Cardiac muscle cell (in vitro differentiated cells and primary cell): ENCODE measurements around the gene AUTS2. TPM values are rescaled to one million over a fixed set of nuclear protein-coding genes. Genes with fewer than 3 reads are reported as not detected.
A peak's percentile ranks its signal among the peaks of the same experiment; 100 is the strongest.

Source experiments
- DNase-seq, 2 donors: peaks; one replicate each; pipeline versions ENCODE4 v3.0.0 to v3.0.0-alpha.2; 2010 to 2017; ENCODE audit warnings: low read depth in 1 of 2, low spot score in 1 of 2
- H3K27ac ChIP-seq: fragments of 200-600 bp; sonication (generic); 2 replicates; pipeline ENCODE4 v1.5.1; 2016
- H3K27me3 ChIP-seq: fragments of 200-600 bp; sonication (generic); 2 replicates; pipeline ENCODE4 v1.6.0; 2016; ENCODE audit warnings: control low read depth
- H3K36me3 ChIP-seq: fragments of 200-600 bp; sonication (generic); 2 replicates; pipeline ENCODE4 v1.5.1; 2016; ENCODE audit warnings: control low read depth
- H3K4me1 ChIP-seq: fragments of 200-600 bp; sonication (generic); 2 replicates; pipeline ENCODE4 v1.8.1; 2017; ENCODE audit warnings: low read depth, mild to moderate bottlenecking, mixed run types
- H3K4me3 ChIP-seq: fragments of 200-600 bp; sonication (generic); 2 replicates; pipeline ENCODE4 v1.5.1; 2016; ENCODE audit warnings: mild to moderate bottlenecking
- H3K9me3 ChIP-seq: fragments of 200-600 bp; sonication (generic); 2 replicates; pipeline ENCODE4 v1.5.1; 2017; ENCODE audit warnings: low read depth, mild to moderate bottlenecking, control low read depth
- polyA plus RNA-seq: library from polyadenylated mRNA; unstranded; fragments of >200 nt; fragmentation: Nextera tagmentation; extraction: Ambion mirVana; gene quantifications from 2 replicates; pipeline ENCODE4 v1.2.1, GENCODE V29; 2016
- total RNA-seq: library from RNA; depleted of rRNA; stranded (reverse); fragments of >200 nt; gene quantifications from 2 replicates; pipeline ENCODE4 v1.2.3, GENCODE V29; 2016
- TF ChIP-seq, protein P1 (sequence below): IDR thresholded peaks from 2 replicates; pipeline ENCODE4 v1.5.1; 2012; ENCODE audit warnings: low read depth, mild to moderate bottlenecking, low read length

AUTS2 gene
- total and polyA plus RNA-seq, 2 experiments from 2014 or later = 41.0 to 45.5 TPM

DNA sequence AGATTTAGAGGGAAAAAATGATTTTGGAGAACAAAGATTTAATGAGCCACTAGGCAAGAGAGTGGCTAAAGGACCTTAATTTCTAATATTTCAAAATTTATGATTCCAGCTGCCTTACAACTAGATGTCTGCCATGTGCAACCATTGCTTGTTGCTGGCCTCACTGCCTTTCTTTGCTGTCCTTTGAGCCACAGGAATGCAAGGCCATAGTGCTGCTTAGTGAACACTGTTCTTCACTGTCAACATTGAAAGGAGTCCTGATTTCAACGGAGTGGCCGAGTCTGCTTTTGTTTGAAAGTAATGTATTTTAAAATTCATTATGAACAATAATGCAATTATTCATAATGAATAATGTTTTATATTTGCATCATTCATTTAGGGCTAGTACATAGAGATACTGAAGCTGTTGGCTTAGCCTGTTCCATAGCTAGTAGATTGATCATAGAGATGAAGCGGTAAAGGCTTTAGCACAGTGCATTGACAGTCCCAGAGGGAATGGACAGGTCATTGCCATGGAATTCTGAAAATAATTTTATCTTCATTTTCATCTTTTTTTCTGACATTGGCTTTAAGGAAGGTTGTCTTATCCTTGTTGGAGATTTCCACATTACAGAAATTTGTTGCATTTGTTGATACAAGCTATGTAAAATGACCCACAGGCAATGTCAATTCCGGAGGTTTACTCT is 544.1 kb downstream of the AUTS2 start:
- Histone ChIP-seq H3K27ac (peak overlapping the region; percentile 58), H3K4me1 (peaks cover 56% of the 10 kb centered on the region), H3K36me3 (no peaks in the 10 kb centered on the region), H3K9me3 (no peaks in the 10 kb centered on the region), H3K27me3 (no peaks in the 10 kb centered on the region), H3K4me3 (no peak overlapping the region)
- DNase-seq = peak in 1 of 2 donors; percentile 58
- TF ChIP-seq, protein P1, sequence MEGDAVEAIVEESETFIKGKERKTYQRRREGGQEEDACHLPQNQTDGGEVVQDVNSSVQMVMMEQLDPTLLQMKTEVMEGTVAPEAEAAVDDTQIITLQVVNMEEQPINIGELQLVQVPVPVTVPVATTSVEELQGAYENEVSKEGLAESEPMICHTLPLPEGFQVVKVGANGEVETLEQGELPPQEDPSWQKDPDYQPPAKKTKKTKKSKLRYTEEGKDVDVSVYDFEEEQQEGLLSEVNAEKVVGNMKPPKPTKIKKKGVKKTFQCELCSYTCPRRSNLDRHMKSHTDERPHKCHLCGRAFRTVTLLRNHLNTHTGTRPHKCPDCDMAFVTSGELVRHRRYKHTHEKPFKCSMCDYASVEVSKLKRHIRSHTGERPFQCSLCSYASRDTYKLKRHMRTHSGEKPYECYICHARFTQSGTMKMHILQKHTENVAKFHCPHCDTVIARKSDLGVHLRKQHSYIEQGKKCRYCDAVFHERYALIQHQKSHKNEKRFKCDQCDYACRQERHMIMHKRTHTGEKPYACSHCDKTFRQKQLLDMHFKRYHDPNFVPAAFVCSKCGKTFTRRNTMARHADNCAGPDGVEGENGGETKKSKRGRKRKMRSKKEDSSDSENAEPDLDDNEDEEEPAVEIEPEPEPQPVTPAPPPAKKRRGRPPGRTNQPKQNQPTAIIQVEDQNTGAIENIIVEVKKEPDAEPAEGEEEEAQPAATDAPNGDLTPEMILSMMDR = no peak

DNA sequence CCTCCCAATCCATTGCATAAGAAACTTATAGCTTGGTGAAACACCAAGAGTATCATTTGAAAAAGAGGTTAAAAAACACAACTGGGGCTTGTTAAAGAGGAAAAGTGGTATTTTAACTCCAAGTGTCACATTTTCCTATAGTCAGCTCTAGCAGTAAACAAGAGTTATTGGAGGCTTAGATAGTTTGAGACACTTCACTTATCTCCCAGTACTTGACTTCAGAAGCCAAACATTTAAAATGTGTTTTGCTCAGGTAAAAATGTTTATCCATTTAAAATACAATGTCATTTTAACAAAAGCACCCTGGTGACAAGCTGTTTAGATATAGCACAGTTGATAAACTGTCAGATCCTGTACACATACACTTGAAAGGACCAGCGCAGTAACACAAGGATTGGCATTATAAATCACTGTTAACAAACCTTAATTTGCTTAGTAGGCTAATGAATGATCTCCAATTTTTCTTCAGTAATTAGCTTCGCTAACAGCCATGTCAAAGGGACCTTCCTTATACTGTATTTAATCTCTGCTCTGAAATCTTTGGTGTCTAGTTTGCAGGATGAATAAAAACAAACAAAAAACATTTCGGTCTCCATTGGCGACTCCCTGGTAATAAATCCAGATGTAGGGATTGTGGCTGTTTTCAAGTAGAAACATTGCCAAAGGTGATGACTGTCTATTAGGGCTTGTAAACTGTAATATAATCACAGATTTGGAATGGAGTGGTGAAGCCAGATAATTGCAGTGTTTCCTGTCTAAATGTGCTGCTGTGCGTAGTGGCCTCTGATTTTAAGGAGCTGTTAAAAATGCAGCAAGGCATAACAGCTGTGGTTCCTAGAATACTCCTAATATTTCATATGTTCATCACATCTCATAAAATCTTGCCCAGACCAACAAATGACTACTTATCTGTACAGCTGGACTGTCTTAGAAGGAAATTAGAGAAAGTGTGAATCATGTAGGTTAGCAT is 545.1 kb downstream of the AUTS2 start:
- Histone ChIP-seq H3K4me1 (peaks cover 56% of the 10 kb centered on the region), H3K4me3 (no peak overlapping the region), H3K27me3 (no peaks in the 10 kb centered on the region), H3K9me3 (no peaks in the 10 kb centered on the region), H3K27ac (peak overlapping the region; percentile 58), H3K36me3 (no peaks in the 10 kb centered on the region)
- peak in 1 of 2 donors; percentile 27 for DNase-seq
- TF ChIP-seq, protein P1 = no peak

DNA sequence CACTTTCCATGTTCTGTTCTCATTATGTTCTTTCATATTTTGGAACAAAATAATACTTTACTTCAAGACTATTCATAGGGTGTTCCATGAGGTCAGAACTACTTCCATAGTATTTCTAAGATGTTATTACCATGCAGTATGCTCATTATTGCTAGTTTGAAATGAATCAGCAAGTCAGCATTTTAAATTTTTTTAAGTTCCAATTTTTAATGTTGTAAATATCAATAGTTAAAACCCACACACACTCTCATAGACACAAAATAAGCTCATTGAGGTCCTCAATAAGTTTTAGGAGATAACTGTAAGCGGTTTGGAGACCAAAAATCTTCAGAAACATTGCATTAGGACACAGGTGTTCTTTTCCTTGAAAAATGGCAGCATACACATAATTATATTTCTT is 550.7 kb downstream of the AUTS2 start:
- Histone ChIP-seq H3K36me3 (no peaks in the 10 kb centered on the region), H3K4me1 (peaks cover 17% of the 10 kb centered on the region), H3K27me3 (no peaks in the 10 kb centered on the region), H3K27ac (no peak overlapping the region), H3K9me3 (no peaks in the 10 kb centered on the region), H3K4me3 (no peak overlapping the region)
- DNase-seq = no peak
- TF ChIP-seq, protein P1 = no peak

DNA sequence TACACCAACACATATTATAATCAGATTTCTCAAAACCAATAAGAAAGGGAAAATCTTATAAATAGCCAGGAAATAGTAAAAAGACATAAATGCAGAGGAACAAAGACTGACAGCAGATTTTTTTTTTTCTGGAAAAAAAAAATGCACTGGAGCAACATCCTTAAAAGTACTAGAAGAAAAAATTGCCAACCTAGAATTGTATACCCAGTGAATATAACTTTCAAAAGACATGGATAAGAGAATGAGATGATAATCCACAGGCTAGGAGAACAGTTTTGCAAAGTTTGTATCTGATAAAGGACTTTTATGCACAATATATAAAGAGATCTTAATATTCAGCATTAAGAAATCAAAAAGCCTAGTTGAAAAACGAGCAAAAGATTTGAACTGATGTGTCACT is 554.0 kb downstream of the AUTS2 start:
- H3K4me1 ChIP-seq = no peaks in the 10 kb centered on the region
- no peak overlapping the region for H3K4me3 ChIP-seq
- H3K36me3 ChIP-seq = no peaks in the 10 kb centered on the region
- no peak overlapping the region for H3K27ac ChIP-seq
- H3K27me3 ChIP-seq = no peaks in the 10 kb centered on the region
- TF ChIP-seq, protein P1 = no peak
- no peaks in the 10 kb centered on the region for H3K9me3 ChIP-seq
- DNase-seq = no peak

DNA sequence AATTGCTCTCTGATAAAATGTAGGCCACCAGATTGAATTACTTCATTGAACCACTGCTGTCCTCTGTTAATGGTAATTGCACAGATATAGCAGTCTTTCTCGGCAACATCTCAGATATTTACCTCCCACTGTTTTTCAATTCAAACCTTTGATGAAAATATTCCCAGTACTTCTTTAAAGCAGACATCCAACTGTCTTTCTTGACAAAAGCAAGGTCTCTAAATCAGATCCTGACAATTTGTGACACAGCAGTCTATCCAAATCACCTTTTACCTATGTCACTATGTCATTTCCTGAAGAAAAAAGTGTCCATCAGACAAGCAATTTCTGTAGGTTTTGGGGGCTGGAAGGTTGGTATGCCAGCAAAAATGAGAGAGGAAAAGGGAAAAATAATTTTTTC is 555.7 kb downstream of the AUTS2 start:
- Histone ChIP-seq H3K27ac (no peak overlapping the region), H3K36me3 (no peaks in the 10 kb centered on the region), H3K4me3 (no peak overlapping the region), H3K27me3 (no peaks in the 10 kb centered on the region), H3K4me1 (no peaks in the 10 kb centered on the region), H3K9me3 (no peaks in the 10 kb centered on the region)
- no peak for DNase-seq
- TF ChIP-seq, protein P1 = no peak
